ENCODE measurements around the gene SF3A1. TPM values are rescaled to one million over a fixed set of nuclear protein-coding genes. Genes with fewer than 3 reads are reported as not detected.

SF3A1 gene
- polyA plus RNA-seq, 3 donors, result 137 to 159 (median 156) TPM

DNA sequence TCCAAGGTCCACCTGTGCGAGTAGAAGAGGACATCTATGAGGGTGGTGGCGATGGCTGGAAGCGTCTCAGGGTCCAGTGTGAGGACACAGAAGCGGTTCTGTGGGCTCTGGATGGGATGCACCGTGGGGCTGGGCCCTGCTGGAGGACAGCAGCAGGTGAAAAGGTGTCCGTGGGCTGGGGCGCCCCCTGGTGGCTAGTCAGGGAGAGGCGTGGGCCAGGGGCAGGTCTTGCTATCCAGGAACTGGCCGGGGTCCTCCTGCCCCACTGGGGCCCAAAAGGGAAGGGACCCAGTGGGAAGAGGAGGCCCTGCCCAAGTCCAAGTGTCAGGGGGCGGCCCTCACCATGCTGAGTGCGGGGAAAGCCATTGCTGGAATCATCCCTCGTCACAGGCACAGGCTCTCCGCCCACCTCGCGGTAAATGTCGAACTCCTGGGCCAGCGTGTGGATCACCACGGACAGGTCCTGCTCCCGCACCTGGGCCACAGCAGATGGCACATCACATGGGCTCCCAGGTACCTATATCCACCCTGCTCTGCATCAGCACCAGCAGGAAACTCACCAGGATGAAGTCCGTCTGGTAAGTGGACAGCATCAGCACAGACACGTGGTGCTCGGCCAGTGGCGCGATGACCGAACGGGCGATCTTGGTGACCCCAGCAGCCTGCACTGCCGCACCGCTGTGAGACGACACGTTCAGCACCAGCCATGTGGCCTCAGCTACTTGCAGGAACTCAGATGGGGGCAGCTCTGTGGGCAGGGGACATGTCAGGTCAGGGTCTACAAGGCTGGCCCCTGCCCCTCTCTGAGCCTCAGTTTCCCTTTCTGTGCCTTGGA lies 69.7 kb downstream of the SF3A1 start:
- DNase-seq (ENCODE audit: extremely low read depth in 1 of 11, low read depth in 9 of 11, low spot score in 4 of 11), result no peak

DNA sequence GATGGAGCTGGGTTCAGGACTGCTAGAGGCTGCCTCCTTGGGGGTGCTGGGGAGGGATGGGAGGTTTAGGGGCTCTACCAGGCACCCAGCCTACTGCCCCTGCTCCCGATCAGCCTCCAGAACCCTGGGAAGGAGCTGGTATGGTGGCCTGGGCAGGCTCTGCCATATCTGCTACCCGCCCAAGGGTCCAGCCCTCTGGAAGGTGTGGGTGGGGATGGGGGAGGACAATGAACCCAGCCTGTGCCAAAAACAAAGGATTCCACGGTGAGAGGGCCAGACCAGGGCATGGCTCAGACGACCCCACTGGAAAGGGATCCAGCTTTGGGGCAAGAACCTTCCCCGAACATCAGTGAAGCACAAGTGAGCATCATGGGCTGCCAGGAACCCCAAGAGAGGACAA lies 70.4 kb downstream of the SF3A1 start:
- DNase-seq (ENCODE audit: extremely low read depth in 1 of 11, low read depth in 9 of 11, low spot score in 4 of 11), result no peak

DNA sequence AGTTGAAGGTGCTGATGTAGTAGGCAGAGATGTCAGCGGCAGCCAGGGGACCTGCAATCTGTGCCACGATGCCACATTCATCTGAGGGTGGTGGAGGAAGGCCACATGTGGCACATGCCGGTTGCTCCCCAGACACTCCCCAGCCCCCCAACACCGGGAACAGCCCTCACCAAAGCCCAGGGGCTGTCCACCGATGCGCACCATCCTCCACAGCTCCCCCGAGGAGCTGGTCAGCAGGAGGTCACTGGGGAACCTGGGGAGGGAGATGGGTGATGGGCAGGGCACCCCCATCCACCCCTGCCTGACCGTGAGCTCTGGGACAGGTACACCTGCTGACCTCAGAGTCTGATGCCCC lies 70.9 kb downstream of the SF3A1 start:
- no peak for DNase-seq (ENCODE audit: extremely low read depth in 1 of 11, low read depth in 9 of 11, low spot score in 4 of 11)

DNA sequence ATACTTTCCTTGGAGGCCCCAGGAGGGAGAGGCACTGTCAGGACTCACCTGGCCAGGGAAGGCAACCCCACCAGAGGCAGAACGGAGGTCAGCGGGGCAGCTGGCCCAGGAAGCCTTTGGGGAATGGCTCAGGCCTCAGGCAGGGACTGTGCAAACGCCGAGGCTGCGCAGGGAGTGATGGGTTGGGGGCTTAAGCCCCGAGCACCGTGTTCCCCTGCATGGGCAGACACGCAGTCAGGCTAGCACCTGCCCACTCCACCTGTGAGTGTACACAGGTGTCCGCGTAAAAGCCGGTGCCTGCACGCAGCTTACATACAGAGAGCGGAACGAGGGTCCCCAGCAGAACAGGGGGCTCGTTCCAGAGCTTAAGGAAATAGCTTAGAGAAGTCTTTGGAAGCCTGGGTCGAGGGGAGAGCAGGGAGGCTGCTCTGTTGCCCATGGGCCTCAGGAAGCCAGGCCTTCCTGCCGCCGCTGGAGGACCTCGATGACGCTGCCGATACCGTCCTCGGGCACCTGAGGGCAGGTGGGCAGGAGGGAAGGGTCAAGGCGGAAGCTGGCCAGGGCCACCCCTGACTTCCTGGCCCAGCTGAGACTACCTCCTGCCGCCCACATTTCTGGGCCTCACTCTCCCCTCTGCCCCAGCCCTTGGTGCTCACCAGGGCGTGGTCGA lies 71.4 kb downstream of the SF3A1 start:
- DNase-seq (ENCODE audit: extremely low read depth in 1 of 11, low read depth in 9 of 11, low spot score in 4 of 11), result no peak

DNA sequence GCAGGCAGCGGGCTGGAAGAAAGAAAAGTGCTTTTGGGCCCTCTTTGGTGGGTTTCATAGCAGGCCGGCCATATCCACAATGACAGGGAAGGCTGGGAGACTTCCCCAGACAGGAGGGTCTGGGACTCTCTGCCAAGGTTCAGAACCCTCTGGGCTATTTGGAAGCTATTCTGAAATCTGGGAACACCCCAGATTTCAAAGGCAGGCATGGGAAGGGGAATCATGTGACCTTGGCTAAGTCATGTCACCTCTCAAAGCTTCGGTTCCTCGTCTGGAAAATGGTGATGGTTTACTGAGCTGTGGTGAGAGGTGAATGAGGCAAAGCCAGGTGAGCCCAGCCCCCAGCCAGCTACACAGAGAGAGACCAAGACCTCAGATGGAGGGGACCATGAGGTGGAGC lies 72.0 kb downstream of the SF3A1 start:
- DNase-seq (ENCODE audit: extremely low read depth in 1 of 11, low read depth in 9 of 11, low spot score in 4 of 11), result no peak

DNA sequence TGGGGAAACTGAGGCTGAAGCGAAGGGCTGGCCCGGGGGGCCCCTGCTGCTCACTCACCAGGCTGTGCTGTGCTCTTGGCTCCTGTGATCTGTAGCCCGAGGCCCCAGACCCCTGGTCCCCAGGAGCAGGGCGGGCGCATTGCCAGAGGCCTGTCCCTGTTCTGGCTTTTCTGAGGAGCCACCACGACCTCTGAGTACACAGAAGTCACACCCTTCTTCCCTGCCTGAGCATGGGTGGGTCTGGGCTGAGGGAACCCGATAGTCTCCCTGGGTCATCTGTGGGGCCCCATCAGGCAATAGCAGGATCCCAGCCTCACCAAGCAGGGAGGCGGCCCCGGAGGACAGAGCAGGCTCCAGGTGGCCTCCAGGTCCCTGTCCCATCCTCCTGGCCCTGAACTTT lies 72.5 kb downstream of the SF3A1 start:
- DNase-seq (ENCODE audit: extremely low read depth in 1 of 11, low read depth in 9 of 11, low spot score in 4 of 11), result no peak

DNA sequence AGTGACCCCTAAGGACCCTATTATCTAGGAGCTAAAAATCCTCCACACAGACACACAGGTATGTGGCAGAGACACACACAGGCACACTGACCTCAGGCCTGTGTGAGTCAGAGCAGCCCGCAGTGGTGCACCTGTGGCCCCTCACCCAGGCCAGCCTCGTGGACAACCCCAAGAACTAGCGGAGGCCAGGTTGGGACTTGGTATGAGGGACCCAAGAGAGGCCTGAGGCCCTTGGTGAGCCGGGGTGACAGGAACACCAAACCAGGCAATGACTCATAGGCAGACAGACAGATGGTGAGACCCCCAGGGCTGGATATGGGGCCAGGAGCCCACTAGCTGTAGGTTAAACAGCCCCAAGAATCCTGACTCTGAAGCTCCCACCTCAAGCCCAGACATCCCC lies 73.4 kb downstream of the SF3A1 start:
- DNase-seq (ENCODE audit: extremely low read depth in 1 of 11, low read depth in 9 of 11, low spot score in 4 of 11), result no peak

DNA sequence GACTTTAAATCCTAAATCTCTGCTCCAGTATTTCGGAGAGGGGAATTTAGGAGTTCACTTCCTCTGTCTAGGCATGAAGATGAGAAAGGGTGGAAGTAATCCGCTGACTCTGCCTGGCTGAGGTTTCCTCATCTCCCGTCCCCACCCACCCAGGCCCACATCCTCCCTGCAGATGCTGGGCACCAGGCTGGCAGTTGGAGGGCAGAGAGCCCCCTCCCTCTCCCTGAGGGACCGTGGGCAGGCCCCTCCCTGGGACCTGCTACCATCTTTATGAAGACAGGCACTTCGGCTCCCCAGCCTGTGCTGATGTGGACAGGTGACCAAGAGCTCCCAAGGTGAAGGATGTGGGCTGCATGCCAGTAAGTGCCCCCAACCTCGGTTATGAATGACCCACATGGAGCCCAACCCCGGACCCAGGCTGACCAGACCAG lies 74.1 kb downstream of the SF3A1 start:
- DNase-seq (ENCODE audit: extremely low read depth in 1 of 11, low read depth in 9 of 11, low spot score in 4 of 11), result no peak

Other genes starting within 250 kb of the SF3A1 start
- gene LIF, start 110.1 kb downstream of the SF3A1 start, polyA plus RNA-seq (ENCODE audit: insufficient read length in 3 of 3), result 1 to 10 TPM; 1.7 to 2.9 (median 2.3) TPM
- gene OSM, start 90.0 kb downstream of the SF3A1 start, polyA plus RNA-seq (ENCODE audit: insufficient read length in 3 of 3), result under 1 TPM; 0.10 to 0.45 (median 0.37) TPM
- gene CASTOR1, start 67.4 kb downstream of the SF3A1 start, polyA plus RNA-seq (ENCODE audit: insufficient read length in 3 of 3), result 10 to 100 TPM in 2 of 3 donors, 1 to 10 TPM in 1; 7.6 to 13.2 (median 13.0) TPM
- 10 to 100 TPM in 2 of 3 donors, 1 to 10 TPM in 1; 9.3 to 19.3 (median 15.9) TPM for gene TBC1D10A, start 30.0 kb downstream of the SF3A1 start, polyA plus RNA-seq (ENCODE audit: insufficient read length in 3 of 3)
- 10 to 100 TPM in 1 of 3 donors, 1 to 10 TPM in 2; 5.6 to 10.1 (median 6.9) TPM for gene CCDC157, start 113 bp upstream of the SF3A1 start, polyA plus RNA-seq (ENCODE audit: insufficient read length in 3 of 3)
- 10 to 100 TPM; 16.8 to 24.8 (median 23.7) TPM for gene RNF215, start 30.5 kb upstream of the SF3A1 start, polyA plus RNA-seq (ENCODE audit: insufficient read length in 3 of 3)
- 10 to 100 TPM in 1 of 3 donors, 1 to 10 TPM in 2; 4.9 to 10.3 (median 6.2) TPM for gene SEC14L2, start 40.1 kb upstream of the SF3A1 start, polyA plus RNA-seq (ENCODE audit: insufficient read length in 3 of 3)
- gene MTFP1, start 68.9 kb upstream of the SF3A1 start, polyA plus RNA-seq (ENCODE audit: insufficient read length in 3 of 3), result 10 to 100 TPM in 2 of 3 donors, 1 to 10 TPM in 1; 9.9 to 15.1 (median 14.8) TPM
- under 1 TPM in 1 of 3 donors, not detected in 2; 0.04 TPM for gene SEC14L3, start 115.1 kb upstream of the SF3A1 start, polyA plus RNA-seq (ENCODE audit: insufficient read length in 3 of 3)
- 1 to 10 TPM in 1 of 3 donors, under 1 TPM in 2; 0.70 to 1.1 (median 0.70) TPM for gene SEC14L4, start 148.8 kb upstream of the SF3A1 start, polyA plus RNA-seq (ENCODE audit: insufficient read length in 3 of 3)
- gene SEC14L6, start 189.8 kb upstream of the SF3A1 start, polyA plus RNA-seq (ENCODE audit: insufficient read length in 3 of 3), result 10 to 100 TPM in 1 of 3 donors, 1 to 10 TPM in 2; 9.0 to 14.5 (median 9.0) TPM
- 10 to 100 TPM; 21.8 to 33.0 (median 32.0) TPM for gene GAL3ST1, start 217.8 kb upstream of the SF3A1 start, polyA plus RNA-seq (ENCODE audit: insufficient read length in 3 of 3)
- 10 to 100 TPM; 75.6 to 80.6 (median 77.4) TPM for gene PES1, start 235.0 kb upstream of the SF3A1 start, polyA plus RNA-seq (ENCODE audit: insufficient read length in 3 of 3)